ENCODE results near the gene OAS3. TPM values are rescaled to one million over a fixed set of nuclear protein-coding genes. Genes with fewer than 3 reads are reported as not detected.

OAS3 gene
- total and polyA plus RNA-seq, 10 of the 15 experiments (the other 5 are each of a cell fraction or from before 2014, with no cell fraction given): 5.1 to 107 (median 18.0) TPM

DNA sequence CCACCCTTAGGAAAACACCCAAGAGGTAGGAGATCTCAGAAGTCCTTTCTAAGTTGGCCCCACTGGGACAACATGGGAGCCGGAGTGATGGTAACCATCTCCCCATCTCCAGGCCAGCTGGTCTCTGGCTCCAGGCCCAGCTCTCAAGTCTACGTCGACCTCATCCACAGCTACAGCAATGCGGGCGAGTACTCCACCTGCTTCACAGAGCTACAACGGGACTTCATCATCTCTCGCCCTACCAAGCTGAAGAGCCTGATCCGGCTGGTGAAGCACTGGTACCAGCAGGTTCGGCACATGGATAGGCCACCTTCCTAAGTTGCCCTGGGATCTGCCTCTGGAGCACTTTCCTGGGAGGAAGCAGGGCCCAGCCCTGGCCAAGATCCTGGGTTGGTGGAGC is 29.0 kb downstream of the OAS3 start (continued):
- TF ChIP-seq, protein P1, sequence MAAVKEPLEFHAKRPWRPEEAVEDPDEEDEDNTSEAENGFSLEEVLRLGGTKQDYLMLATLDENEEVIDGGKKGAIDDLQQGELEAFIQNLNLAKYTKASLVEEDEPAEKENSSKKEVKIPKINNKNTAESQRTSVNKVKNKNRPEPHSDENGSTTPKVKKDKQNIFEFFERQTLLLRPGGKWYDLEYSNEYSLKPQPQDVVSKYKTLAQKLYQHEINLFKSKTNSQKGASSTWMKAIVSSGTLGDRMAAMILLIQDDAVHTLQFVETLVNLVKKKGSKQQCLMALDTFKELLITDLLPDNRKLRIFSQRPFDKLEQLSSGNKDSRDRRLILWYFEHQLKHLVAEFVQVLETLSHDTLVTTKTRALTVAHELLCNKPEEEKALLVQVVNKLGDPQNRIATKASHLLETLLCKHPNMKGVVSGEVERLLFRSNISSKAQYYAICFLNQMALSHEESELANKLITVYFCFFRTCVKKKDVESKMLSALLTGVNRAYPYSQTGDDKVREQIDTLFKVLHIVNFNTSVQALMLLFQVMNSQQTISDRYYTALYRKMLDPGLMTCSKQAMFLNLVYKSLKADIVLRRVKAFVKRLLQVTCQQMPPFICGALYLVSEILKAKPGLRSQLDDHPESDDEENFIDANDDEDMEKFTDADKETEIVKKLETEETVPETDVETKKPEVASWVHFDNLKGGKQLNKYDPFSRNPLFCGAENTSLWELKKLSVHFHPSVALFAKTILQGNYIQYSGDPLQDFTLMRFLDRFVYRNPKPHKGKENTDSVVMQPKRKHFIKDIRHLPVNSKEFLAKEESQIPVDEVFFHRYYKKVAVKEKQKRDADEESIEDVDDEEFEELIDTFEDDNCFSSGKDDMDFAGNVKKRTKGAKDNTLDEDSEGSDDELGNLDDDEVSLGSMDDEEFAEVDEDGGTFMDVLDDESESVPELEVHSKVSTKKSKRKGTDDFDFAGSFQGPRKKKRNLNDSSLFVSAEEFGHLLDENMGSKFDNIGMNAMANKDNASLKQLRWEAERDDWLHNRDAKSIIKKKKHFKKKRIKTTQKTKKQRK (IDR thresholded peaks at IDR 0.05; ENCODE audit: low read depth, low read length): no peak
- TF ChIP-seq, protein P2, sequence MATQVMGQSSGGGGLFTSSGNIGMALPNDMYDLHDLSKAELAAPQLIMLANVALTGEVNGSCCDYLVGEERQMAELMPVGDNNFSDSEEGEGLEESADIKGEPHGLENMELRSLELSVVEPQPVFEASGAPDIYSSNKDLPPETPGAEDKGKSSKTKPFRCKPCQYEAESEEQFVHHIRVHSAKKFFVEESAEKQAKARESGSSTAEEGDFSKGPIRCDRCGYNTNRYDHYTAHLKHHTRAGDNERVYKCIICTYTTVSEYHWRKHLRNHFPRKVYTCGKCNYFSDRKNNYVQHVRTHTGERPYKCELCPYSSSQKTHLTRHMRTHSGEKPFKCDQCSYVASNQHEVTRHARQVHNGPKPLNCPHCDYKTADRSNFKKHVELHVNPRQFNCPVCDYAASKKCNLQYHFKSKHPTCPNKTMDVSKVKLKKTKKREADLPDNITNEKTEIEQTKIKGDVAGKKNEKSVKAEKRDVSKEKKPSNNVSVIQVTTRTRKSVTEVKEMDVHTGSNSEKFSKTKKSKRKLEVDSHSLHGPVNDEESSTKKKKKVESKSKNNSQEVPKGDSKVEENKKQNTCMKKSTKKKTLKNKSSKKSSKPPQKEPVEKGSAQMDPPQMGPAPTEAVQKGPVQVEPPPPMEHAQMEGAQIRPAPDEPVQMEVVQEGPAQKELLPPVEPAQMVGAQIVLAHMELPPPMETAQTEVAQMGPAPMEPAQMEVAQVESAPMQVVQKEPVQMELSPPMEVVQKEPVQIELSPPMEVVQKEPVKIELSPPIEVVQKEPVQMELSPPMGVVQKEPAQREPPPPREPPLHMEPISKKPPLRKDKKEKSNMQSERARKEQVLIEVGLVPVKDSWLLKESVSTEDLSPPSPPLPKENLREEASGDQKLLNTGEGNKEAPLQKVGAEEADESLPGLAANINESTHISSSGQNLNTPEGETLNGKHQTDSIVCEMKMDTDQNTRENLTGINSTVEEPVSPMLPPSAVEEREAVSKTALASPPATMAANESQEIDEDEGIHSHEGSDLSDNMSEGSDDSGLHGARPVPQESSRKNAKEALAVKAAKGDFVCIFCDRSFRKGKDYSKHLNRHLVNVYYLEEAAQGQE (IDR thresholded peaks at IDR 0.05; ENCODE audit: low read depth, low read length): no peak
- TF ChIP-seq, protein P3, sequence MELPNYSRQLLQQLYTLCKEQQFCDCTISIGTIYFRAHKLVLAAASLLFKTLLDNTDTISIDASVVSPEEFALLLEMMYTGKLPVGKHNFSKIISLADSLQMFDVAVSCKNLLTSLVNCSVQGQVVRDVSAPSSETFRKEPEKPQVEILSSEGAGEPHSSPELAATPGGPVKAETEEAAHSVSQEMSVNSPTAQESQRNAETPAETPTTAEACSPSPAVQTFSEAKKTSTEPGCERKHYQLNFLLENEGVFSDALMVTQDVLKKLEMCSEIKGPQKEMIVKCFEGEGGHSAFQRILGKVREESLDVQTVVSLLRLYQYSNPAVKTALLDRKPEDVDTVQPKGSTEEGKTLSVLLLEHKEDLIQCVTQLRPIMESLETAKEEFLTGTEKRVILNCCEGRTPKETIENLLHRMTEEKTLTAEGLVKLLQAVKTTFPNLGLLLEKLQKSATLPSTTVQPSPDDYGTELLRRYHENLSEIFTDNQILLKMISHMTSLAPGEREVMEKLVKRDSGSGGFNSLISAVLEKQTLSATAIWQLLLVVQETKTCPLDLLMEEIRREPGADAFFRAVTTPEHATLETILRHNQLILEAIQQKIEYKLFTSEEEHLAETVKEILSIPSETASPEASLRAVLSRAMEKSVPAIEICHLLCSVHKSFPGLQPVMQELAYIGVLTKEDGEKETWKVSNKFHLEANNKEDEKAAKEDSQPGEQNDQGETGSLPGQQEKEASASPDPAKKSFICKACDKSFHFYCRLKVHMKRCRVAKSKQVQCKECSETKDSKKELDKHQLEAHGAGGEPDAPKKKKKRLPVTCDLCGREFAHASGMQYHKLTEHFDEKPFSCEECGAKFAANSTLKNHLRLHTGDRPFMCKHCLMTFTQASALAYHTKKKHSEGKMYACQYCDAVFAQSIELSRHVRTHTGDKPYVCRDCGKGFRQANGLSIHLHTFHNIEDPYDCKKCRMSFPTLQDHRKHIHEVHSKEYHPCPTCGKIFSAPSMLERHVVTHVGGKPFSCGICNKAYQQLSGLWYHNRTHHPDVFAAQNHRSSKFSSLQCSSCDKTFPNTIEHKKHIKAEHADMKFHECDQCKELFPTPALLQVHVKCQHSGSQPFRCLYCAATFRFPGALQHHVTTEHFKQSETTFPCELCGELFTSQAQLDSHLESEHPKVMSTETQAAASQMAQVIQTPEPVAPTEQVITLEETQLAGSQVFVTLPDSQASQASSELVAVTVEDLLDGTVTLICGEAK (IDR thresholded peaks at IDR 0.05; ENCODE audit: borderline replicate concordance): no peak
- no peak for TF ChIP-seq WRNIP1 (IDR thresholded peaks at IDR 0.05; ENCODE audit: borderline replicate concordance, low read depth, low read length)
- TF ChIP-seq, protein P4, sequence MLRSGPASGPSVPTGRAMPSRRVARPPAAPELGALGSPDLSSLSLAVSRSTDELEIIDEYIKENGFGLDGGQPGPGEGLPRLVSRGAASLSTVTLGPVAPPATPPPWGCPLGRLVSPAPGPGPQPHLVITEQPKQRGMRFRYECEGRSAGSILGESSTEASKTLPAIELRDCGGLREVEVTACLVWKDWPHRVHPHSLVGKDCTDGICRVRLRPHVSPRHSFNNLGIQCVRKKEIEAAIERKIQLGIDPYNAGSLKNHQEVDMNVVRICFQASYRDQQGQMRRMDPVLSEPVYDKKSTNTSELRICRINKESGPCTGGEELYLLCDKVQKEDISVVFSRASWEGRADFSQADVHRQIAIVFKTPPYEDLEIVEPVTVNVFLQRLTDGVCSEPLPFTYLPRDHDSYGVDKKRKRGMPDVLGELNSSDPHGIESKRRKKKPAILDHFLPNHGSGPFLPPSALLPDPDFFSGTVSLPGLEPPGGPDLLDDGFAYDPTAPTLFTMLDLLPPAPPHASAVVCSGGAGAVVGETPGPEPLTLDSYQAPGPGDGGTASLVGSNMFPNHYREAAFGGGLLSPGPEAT (IDR thresholded peaks at IDR 0.05; ENCODE audit: low read depth): no peak
